Measurements from ENCODE around the gene SGPP2.

The SGPP2 gene

DNA sequence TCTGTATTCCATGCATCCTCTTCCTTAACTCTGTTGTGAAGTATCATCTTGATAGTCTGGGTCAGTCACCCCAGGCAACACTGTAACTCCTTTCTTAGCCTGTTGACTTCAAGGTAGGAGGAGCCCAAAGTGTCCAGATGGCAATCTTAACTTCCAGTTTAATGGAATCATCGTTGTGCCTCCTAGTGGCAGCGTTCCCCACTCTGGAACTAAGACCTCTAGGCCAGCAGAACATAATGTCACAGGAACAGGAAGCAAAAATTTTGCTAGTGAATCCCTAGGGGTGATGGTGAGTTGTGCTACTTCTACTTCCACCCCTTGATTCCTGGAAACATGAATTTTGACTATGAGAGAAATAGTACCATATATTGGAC, 11.7 kb downstream of the SGPP2 start:
- peaks cover 4% of the 10 kb centered on the region for H3K9me3 Mint-ChIP-seq
- H3K27me3 Mint-ChIP-seq (ENCODE audit: low read depth): no peaks in the 10 kb centered on the region
- H3K27ac Mint-ChIP-seq: no peak overlapping the region
- peaks cover 4% of the 10 kb centered on the region for H3K36me3 Mint-ChIP-seq (ENCODE audit: low read depth)
- no peak overlapping the region for H3K4me3 Mint-ChIP-seq
- H3K4me1 Mint-ChIP-seq (ENCODE audit: low read depth): peaks cover 21% of the 10 kb centered on the region

DNA sequence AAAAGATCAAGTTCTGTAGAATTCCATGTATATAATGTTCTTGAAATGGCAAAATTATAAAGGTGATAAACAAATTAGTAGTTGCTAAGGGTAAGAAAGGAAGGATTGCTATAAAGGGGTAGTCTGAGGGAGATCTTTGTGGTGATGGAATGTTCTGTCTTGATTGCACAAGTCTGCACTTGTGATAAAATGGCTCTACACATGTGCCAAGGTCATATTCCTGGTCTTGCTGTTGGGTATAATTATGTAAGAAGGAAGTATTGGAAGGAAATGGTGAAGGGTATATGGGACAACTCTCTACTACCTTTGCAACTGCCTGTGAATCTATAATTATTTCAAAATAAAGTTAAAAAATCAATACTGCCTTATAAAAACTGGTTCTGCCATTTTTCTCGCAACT, 15.3 kb downstream of the SGPP2 start:
- peaks cover 6% of the 10 kb centered on the region for H3K36me3 Mint-ChIP-seq (ENCODE audit: low read depth)
- peaks cover 2% of the 10 kb centered on the region for H3K4me1 Mint-ChIP-seq (ENCODE audit: low read depth)
- H3K4me3 Mint-ChIP-seq: no peak overlapping the region
- no peak overlapping the region for H3K27ac Mint-ChIP-seq
- H3K9me3 Mint-ChIP-seq: peaks cover 4% of the 10 kb centered on the region
- H3K27me3 Mint-ChIP-seq (ENCODE audit: low read depth): no peaks in the 10 kb centered on the region

DNA sequence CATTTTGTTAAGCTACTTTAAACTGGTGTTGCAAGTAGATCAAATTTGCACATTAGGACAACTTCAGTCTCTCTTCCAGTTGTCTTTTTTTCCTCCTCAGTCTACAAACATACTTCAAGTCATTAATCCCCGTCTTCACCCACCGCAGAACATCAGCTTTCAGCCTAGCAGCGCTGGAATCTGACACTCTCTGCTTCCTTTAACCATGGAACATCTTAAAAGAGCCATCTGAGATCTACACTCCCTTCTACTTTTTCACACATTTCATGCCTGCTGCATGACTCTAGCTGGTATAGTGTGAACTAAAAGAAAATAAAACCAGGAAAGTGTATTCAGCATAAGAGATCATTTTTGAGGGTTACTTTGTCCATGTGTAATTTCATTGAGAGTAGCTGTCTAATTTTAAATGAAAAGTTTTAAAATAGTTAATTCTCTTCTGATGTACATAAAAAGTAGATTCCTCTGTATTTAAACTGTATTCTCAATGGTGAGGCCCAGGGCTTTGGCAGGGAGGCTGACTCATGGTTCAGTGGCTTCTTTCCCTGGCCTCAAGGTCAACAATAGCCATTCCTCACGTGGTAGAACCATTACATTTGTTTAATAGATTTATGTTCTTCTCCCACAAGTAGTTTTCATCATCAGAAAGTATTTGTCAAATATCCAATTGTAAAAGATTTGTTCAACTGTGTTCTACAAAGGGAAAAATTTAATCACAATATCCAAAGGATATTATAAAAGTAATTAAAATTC, 16.5 kb downstream of the SGPP2 start:
- peaks cover 6% of the 10 kb centered on the region for H3K36me3 Mint-ChIP-seq (ENCODE audit: low read depth)
- H3K27ac Mint-ChIP-seq: no peak overlapping the region
- H3K4me1 Mint-ChIP-seq (ENCODE audit: low read depth): peaks cover 2% of the 10 kb centered on the region
- no peak overlapping the region for H3K4me3 Mint-ChIP-seq
- H3K9me3 Mint-ChIP-seq: peaks cover 4% of the 10 kb centered on the region
- H3K27me3 Mint-ChIP-seq (ENCODE audit: low read depth): no peaks in the 10 kb centered on the region

DNA sequence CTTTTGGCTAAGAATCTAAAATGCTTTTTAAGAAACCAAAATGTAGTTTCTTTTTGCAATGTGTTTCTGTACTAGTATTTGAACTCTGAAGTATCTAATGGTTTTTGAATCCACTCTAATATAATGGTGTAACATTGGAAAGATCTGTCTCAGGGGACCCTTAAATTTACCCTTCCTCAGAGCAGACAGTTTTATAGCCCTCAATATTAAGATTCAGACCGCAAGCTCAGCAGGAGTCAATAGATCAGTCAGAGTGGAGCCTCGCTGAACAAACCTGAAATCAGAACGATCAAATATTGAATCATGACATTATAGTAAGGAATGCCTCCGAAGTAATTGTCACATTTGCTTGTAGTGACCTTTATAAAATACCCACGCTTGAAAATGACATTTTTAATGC, 18.3 kb downstream of the SGPP2 start:
- H3K36me3 Mint-ChIP-seq (ENCODE audit: low read depth): peaks cover 2% of the 10 kb centered on the region

DNA sequence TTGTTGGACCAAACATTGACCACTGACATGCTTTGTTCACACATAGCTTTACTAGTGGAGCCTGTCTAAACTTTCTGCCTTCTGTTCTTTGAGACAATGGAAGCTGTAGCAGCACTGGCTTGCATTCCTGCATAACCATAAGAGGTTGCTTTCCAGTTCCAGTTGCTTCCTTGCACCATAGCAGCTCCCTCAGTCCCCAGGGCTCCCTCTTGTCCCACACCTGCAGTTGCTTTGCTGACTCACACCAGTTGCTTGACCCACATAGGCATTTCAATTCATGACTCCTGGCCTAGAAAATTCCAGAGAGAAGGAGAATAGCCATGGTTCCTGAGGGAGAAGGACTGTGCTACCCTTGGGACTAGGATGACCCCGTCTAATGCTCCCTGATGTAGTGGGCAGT, 20.9 kb downstream of the SGPP2 start:
- Mint-ChIP-seq H3K36me3 (ENCODE audit: low read depth) (peaks cover 2% of the 10 kb centered on the region), H3K9me3 (no peaks in the 10 kb centered on the region), H3K4me1 (ENCODE audit: low read depth) (peaks cover 2% of the 10 kb centered on the region), H3K4me3 (no peak overlapping the region), H3K27me3 (ENCODE audit: low read depth) (no peaks in the 10 kb centered on the region), H3K27ac (no peak overlapping the region)

More for the DNA sequence above, 18.3 kb downstream of the SGPP2 start:
- Mint-ChIP-seq H3K27me3 (ENCODE audit: low read depth) (no peaks in the 10 kb centered on the region), H3K4me1 (ENCODE audit: low read depth) (peaks cover 2% of the 10 kb centered on the region), H3K4me3 (no peak overlapping the region), H3K9me3 (no peaks in the 10 kb centered on the region), H3K27ac (no peak overlapping the region)

DNA sequence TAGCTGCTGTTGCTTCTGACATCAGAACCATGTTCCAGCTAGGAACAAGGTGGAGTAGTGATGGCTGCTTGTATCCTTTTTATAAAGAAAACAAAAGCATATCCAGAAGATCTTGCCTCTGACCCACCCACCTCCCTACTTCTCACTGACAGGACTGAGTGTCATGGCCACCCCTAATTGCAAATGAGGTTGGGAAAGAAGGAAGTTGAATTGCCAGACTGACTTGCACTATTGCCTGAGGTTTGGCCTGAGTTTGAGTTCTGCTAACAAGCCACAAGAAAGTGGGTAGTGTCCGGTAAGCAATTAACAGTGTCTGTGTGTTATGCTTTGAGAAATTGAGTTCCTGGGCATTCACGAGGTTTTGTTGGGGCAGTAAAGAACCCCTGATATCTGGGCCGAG, 22.8 kb downstream of the SGPP2 start:
- Mint-ChIP-seq H3K36me3 (ENCODE audit: low read depth) (peaks cover 2% of the 10 kb centered on the region), H3K4me3 (no peak overlapping the region), H3K4me1 (ENCODE audit: low read depth) (no peaks in the 10 kb centered on the region), H3K27me3 (ENCODE audit: low read depth) (peaks cover 6% of the 10 kb centered on the region), H3K27ac (no peak overlapping the region), H3K9me3 (no peaks in the 10 kb centered on the region)

DNA sequence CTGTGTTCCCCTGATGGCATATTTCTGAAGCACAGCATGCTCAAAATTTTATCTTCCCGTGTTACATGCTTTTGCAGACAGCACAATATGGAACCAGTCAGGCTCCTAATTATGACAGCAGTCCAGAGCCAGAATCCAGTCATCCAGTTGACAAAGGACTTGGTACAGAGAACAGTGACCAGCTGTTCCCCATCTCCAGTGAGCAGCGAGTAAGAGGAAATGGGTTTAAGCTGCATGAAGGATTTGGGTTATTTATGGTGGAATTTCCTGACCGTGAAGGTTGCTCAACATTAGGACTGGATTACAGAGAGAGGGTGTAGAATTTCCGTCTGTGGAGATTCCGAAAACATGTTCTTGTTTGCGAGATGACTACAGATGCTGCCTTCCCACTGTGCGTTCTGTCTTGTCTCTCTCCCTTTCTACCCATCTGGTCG, 24.4 kb downstream of the SGPP2 start:
- Mint-ChIP-seq H3K9me3 (no peaks in the 10 kb centered on the region), H3K27ac (no peak overlapping the region), H3K4me3 (no peak overlapping the region), H3K36me3 (ENCODE audit: low read depth) (peaks cover 2% of the 10 kb centered on the region), H3K4me1 (ENCODE audit: low read depth) (peaks cover 3% of the 10 kb centered on the region), H3K27me3 (ENCODE audit: low read depth) (peaks cover 11% of the 10 kb centered on the region)

DNA sequence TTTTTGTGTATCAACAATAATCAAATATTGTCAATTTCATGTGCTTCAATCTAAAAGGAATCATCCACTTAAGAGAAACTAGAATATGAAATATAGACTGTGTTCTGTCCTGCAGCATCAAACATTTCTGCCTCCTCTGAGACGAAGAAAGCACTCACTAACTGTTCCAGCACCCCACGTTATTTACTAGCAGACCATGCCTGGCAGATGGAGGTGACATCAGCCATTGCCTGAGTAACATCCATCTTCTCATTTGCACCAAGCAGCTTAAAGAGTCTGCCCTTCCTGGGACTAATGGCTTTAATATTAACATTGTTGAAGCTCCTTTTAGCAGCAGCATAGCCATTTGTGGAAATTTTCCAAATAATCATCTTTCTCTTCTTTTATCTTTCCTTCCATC, 25.7 kb downstream of the SGPP2 start:
- Mint-ChIP-seq H3K4me1 (ENCODE audit: low read depth) (peaks cover 3% of the 10 kb centered on the region), H3K27me3 (ENCODE audit: low read depth) (peaks cover 11% of the 10 kb centered on the region), H3K27ac (no peak overlapping the region)

DNA sequence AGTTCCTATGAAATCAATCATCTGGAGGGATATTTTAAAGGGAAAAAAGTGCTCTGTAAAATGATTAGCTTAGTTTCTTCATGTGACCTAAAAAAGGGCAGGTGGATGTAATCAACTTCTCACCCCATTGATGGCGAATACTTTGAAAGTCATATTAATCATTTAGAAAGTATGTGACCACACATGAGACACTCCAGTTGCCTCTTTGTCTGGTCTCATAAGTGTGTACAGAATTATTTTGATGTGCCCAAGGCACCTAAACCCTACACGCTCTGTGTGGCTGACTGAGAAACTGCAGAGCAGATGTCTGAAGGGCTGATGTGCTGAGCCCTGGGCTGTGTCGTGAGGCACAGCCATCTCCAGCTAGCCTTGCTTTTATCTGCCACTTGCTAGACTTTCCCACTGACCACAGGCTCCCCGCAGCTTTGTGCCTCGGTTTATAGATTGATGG, 26.9 kb downstream of the SGPP2 start:
- H3K36me3 Mint-ChIP-seq (ENCODE audit: low read depth): no peaks in the 10 kb centered on the region
- no peak overlapping the region for H3K27ac Mint-ChIP-seq
- peaks cover 11% of the 10 kb centered on the region for H3K27me3 Mint-ChIP-seq (ENCODE audit: low read depth)
- H3K4me3 Mint-ChIP-seq: no peak overlapping the region
- no peaks in the 10 kb centered on the region for H3K9me3 Mint-ChIP-seq
- peaks cover 3% of the 10 kb centered on the region for H3K4me1 Mint-ChIP-seq (ENCODE audit: low read depth)

More for the DNA sequence above, 25.7 kb downstream of the SGPP2 start:
- H3K4me3 Mint-ChIP-seq: no peak overlapping the region
- H3K9me3 Mint-ChIP-seq: no peaks in the 10 kb centered on the region
- H3K36me3 Mint-ChIP-seq (ENCODE audit: low read depth): no peaks in the 10 kb centered on the region

DNA sequence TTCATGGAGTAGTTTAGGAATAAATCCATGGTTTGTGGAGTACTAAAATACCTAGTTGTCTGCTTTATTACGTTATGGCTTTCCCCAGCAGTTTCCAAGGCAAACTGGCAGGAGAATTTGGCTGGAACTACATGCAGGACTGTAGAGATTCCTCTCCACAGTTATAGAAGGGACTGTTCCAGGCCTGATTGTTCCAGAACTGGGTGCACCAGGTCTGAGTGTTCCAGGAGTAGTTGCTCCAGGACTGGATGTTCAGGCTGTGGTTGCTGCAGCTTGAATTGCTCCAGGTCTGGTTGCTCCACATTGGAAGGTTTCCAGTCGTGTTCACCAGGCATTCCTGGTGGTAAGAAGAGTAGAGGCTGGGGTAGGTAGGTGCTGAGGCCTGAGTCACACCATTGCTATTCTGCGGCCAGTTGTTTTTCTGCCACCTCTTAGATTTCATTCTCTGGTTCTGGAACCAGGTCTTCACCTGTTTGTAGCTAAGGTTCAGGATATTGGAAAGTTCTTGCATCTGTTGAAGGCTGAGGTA, 28.1 kb downstream of the SGPP2 start:
- Mint-ChIP-seq H3K36me3 (ENCODE audit: low read depth) (no peaks in the 10 kb centered on the region), H3K4me1 (ENCODE audit: low read depth) (peaks cover 3% of the 10 kb centered on the region), H3K4me3 (no peak overlapping the region), H3K27ac (no peak overlapping the region), H3K27me3 (ENCODE audit: low read depth) (peaks cover 11% of the 10 kb centered on the region), H3K9me3 (no peaks in the 10 kb centered on the region)

DNA sequence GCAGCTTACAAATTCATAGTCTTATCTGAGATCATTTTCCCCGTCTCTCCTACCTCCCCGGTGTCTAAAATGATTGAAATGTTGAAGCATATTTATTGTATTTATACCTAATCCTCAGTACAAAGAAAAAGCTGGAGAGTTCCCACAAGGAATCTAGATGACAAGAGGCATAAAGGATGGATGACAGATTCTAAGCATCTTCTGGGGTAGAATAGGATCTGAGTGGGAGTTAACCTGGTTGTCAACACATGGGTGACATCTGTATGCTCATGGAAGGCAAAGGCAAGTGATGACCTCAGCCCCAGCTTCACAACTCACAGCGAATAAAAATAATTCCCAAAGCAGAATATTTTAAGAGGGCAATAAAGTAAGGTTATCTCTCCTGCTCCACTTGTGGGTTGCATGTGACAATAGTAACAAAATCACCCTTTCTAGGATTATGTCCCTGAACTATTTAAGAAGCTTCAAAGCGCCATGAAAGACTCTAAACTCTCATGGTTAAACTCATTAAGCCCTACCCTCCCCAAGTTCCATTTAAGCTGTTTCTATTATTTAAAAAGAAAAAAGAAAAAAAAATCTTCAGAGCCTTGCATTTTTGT, 32.2 kb downstream of the SGPP2 start:
- Mint-ChIP-seq H3K27me3 (ENCODE audit: low read depth) (peaks cover 5% of the 10 kb centered on the region), H3K4me3 (no peak overlapping the region), H3K4me1 (ENCODE audit: low read depth) (peaks cover 3% of the 10 kb centered on the region), H3K36me3 (ENCODE audit: low read depth) (peaks cover 4% of the 10 kb centered on the region), H3K9me3 (no peaks in the 10 kb centered on the region), H3K27ac (no peak overlapping the region)

DNA sequence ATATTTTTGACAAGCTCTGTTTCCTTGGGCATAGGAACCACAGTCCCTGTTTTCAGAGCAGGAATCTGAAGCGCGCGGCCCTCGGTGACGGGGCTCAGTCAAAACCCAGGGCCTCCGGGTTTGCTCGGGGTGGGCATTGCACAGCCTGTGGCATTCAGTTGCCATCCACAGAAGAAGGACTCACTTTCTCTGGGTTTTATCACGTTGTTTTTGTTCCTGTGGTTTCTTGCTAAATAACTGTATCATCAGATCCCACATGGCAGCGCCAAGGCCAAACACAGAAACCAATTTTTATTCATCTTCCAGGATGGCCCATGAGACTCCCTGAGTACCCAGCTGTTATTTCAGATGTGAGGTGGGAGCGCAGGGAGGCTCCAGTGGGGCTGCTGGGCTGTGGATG, 35.6 kb downstream of the SGPP2 start:
- Mint-ChIP-seq H3K4me1 (ENCODE audit: low read depth) (no peaks in the 10 kb centered on the region), H3K36me3 (ENCODE audit: low read depth) (peaks cover 4% of the 10 kb centered on the region), H3K27ac (no peak overlapping the region), H3K4me3 (no peak overlapping the region), H3K9me3 (no peaks in the 10 kb centered on the region), H3K27me3 (ENCODE audit: low read depth) (no peaks in the 10 kb centered on the region)

DNA sequence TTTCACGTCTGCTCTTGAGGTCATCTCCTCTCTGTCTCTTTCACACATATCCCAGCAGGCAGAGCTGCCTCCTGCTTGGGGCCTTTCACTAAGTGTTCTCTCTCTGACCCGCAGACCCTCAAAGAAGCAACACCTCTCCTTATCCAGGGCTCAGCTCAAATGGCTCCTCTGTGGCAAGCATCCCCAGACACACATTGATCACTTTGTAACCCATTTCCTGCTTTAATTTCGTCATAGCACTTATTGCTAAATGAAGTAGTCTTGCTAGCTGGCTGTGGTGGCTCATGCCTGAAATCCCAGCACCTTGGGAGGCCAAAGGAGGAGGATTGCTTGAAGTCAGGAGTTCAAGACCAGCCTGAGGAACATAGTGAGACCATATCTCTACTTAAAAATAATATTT, 41.4 kb downstream of the SGPP2 start:
- Mint-ChIP-seq H3K36me3 (ENCODE audit: low read depth) (peaks cover 6% of the 10 kb centered on the region), H3K9me3 (no peaks in the 10 kb centered on the region), H3K4me1 (ENCODE audit: low read depth) (no peaks in the 10 kb centered on the region), H3K4me3 (no peak overlapping the region), H3K27ac (no peak overlapping the region), H3K27me3 (ENCODE audit: low read depth) (no peaks in the 10 kb centered on the region)

DNA sequence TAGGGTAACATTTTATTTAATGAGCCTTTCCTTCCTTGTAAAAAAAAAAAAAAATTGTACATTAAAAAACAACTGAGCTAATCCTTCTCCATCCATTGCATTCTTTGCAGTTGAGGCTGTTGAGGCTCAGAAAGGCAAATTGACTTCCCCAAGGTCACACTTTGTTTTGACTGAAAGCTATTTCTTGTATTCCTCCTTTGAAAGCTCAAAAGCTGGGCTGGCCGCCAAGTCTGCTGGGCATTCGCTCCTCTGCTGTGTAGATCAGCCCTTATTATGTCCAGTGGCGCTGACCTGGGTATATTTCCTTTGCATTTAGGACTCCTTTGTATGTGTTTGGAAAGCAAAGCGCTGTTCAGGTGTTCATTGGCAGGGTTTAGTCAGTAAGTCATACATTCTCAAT, 44.0 kb downstream of the SGPP2 start:
- H3K4me1 Mint-ChIP-seq (ENCODE audit: low read depth): no peaks in the 10 kb centered on the region
- H3K27me3 Mint-ChIP-seq (ENCODE audit: low read depth): no peaks in the 10 kb centered on the region
- H3K27ac Mint-ChIP-seq: no peak overlapping the region
- peaks cover 4% of the 10 kb centered on the region for H3K36me3 Mint-ChIP-seq (ENCODE audit: low read depth)
- H3K9me3 Mint-ChIP-seq: no peaks in the 10 kb centered on the region
- H3K4me3 Mint-ChIP-seq: no peak overlapping the region

DNA sequence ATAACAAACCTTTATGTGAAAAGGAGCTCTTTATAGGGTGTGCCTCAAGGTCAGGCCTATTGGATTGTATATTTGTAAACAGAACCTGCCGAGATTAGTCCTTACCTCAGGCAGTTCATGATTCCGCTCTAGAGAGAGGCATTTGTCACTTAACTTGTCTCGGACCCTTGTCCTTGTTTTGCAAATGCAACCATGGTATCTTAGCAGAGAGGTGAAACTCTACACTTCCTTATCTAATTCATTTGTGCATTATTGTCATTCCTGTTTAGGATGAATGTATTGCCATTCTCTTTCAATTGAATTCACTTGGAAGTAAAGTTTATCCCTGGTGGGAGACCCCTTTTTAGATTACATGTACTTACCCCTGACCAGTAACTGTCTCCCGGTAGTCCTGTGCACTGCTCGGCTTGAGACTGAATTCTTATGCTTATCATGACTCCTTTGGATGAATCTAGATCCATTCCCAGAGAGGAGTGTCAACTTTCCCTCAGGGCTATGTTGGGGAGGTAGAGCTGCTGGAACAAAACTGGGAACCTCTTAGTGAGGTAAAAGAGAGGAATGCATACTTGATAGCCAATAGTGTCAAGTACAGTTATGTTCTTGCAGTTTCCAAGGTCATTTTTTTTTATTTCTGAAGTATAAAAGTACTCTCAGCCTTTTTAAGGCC, 46.6 kb downstream of the SGPP2 start:
- H3K4me1 Mint-ChIP-seq (ENCODE audit: low read depth): no peaks in the 10 kb centered on the region
- no peak overlapping the region for H3K4me3 Mint-ChIP-seq
- peaks cover 4% of the 10 kb centered on the region for H3K36me3 Mint-ChIP-seq (ENCODE audit: low read depth)
- no peak overlapping the region for H3K27ac Mint-ChIP-seq
- no peaks in the 10 kb centered on the region for H3K9me3 Mint-ChIP-seq
- H3K27me3 Mint-ChIP-seq (ENCODE audit: low read depth): no peaks in the 10 kb centered on the region
